Epithelial cell of proximal tubule (primary cell): Measurements from ENCODE around the gene PRR36. TPM values are rescaled to one million over a fixed set of nuclear protein-coding genes. Genes with fewer than 3 reads are reported as not detected.
A peak's percentile ranks its signal among the peaks of the same experiment; 100 is the strongest.

Experiments used
- DNase-seq: peaks from one replicate; pipeline ENCODE4 v3.0.0-alpha.2; 2011; ENCODE audit warnings: low read depth
- H3K4me3 ChIP-seq: 2 replicates; pipeline ENCODE4 v1.5.1; 2011; ENCODE audit warnings: low read depth, mild to moderate bottlenecking, low read length
- total RNA-seq: library from RNA; depleted of rRNA; stranded (reverse); fragments of >200 nt; gene quantifications from 2 replicates; pipeline ENCODE4 v1.2.3, GENCODE V29; 2015
- TF ChIP-seq, protein P1 (sequence below): conservative IDR thresholded peaks from 2 replicates; pipeline ENCODE4 v1.5.1; 2012; ENCODE audit warnings: low read depth, mild to moderate bottlenecking, low read length

Gene PRR36
- total RNA-seq, 1 donor from 2014 or later = 0.81 TPM

DNA sequence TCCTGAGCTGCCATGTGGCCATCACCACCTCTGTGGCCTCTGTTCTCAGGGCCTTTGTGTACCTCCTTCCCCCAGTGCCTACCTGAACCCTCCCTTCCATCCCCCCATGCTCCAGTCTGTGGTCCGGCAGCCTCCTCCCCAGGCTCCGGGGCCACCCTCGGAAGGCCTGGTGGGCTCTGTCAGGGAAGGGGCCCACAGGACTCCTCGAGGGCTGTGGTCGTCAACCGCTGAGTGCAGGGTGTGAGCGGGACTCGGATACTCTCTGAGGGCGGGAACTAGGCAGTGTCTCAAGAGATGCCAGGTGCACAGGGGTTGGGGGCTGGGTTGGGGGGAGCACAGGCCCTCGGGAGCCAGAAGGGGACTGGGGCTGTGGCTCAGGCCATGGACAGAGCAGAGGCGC lies 33.4 kb upstream of the PRR36 start:
- H3K4me3 ChIP-seq = no peak overlapping the region
- DNase-seq = no peak
- TF ChIP-seq, protein P1, sequence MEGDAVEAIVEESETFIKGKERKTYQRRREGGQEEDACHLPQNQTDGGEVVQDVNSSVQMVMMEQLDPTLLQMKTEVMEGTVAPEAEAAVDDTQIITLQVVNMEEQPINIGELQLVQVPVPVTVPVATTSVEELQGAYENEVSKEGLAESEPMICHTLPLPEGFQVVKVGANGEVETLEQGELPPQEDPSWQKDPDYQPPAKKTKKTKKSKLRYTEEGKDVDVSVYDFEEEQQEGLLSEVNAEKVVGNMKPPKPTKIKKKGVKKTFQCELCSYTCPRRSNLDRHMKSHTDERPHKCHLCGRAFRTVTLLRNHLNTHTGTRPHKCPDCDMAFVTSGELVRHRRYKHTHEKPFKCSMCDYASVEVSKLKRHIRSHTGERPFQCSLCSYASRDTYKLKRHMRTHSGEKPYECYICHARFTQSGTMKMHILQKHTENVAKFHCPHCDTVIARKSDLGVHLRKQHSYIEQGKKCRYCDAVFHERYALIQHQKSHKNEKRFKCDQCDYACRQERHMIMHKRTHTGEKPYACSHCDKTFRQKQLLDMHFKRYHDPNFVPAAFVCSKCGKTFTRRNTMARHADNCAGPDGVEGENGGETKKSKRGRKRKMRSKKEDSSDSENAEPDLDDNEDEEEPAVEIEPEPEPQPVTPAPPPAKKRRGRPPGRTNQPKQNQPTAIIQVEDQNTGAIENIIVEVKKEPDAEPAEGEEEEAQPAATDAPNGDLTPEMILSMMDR = no peak

DNA sequence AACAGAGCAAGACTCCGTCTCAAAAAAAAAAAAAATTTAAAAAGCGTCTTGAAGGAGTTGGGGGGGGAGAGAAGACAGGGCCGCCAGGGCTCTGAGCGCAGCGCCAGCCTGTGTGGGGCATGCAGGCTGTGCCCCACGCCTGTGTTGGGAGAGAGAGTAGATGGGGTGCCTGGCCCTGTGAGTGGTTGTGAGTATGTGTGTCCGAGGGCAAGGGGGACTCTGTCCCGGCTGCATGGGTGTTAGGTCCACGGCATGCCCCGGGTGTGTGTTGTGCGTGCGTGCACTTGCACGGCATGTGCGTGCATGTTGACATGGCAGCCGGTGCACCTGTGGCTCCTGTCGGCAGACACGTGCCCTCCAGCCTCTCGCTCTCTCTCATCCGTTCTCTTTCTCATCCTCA lies 32.9 kb upstream of the PRR36 start:
- TF ChIP-seq, protein P1 = no peak
- no peak overlapping the region for H3K4me3 ChIP-seq
- DNase-seq = no peak

DNA sequence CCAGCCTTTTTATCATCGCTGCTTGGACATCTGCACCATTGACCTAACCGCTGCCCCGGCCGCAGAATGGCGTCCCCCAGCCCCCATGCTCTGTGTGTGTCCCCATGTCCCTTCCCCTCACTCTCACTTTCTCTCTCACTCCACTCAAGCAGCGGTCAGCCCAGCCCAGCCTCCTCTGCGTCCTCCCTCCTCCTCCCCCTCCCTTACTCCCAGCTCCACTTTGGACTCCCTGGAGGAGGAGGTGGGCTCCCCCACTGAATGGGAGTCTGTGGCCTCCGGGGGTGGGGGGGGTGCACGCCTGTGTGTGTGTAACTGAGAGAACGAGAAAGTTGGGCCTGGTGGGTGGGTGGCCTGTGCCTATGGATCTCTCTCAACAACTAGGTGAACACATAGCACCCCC lies 31.7 kb upstream of the PRR36 start:
- TF ChIP-seq, protein P1 = no peak
- no peak for DNase-seq
- no peak overlapping the region for H3K4me3 ChIP-seq

DNA sequence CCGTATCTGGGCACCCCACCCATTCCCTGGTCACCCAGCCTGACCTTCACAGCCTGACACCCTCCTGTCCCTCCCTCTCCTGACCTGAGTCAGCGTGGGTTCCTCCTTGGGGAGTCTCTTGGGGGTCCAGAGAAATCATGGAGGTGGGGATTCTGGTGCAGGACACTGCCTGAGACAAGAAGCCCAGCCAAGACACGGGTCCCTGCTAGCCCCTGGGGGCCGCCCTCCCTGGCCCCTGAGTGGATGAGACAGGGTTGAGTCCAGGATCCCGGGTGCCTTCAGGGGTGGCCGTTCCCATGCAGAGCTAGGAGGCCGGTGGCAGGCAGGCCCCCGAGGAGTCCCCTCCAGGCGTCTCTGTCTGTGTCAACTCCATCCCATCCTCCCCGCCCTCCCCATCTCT lies 31.1 kb upstream of the PRR36 start:
- peak overlapping the region; percentile 94 for H3K4me3 ChIP-seq
- no peak for DNase-seq
- TF ChIP-seq, protein P1 = no peak

DNA sequence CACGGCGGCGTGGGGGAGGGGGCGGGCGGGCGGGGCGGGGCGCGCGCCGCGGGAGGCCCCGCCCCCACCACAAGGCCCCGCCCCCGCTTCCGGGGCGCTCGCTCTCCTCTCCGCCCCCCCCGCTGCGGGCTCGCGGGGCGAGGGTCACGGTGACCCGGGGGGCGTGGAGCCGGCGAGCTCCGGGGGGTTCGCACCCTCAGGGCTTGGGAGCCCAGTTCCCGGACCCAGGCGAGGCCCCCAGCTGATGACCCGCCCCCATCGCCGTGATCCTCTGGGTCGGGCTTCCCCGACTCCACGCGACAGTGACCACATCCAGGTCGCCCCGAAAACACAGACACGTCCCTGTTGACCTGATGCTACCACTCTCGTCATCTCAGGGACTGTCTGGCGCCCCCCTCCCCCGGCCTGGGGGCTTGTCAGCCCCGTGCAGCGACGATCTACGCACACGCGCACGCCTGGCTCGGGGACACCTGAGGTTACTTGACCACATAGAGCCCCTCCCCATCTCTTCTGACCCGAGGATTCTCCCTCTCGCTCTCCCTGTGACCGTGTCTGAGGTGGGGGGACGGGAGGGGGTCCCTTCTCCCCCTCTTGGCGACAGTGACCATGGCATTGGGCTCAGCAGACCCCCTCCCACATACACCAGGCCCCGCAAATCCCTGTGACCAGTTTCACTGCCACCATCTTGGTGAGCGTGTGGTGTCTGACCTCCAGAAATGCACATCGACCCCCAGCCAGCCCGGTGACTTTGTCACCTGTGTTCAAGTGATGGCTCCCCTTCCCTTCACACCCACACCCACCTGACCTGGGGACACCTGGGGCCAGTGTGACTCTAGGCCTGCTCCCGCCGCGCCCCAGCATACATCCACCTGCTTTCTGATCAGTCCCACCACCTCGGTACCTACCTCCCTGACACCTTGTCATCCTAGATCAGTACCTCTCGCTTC lies 30.2 kb upstream of the PRR36 start:
- DNase-seq = no peak
- TF ChIP-seq, protein P1 = no peak
- H3K4me3 ChIP-seq = peak overlapping the region; percentile 94

DNA sequence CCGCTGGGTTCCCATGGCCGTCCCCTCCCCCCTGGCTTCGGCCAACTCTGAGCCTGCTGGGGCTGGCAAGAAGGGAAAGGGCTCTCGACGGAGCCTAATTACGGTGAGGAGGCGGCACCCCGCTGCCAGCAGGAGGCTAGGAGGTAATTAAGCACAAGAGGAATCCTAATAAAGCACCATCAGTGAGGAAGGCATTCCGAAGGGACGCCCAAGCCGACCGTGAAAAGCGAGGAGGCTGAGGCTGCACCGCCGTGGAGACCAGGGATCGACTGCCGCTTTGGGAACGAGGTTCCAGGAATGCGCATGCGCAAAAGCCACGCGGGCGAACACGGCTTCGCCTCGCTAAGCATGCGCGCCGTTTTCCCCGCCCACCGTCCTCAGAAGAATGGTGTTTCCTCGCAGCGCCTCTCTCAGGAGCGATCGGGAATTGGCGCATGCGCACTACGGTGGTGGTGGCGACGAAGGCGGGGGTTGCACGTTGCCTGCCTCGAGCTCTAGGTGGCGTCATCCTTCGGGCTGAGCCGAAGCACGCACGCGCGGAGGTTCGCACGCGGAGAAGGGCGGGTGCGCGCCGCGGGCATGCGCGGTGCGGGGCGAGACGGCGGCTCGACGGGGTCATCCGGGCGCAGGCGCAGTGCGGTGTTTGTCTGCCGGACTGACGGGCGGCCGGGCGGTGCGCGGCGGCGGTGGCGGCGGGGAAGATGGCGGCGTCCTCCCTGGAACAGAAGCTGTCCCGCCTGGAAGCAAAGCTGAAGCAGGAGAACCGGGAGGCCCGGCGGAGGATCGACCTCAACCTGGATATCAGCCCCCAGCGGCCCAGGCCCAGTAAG lies 29.3 kb upstream of the PRR36 start, which contains the start of gene MAP2K7:
TSS of gene MAP2K7 (plus strand) at position 634 of the 830 bp plus-strand sequence. CDS start at position 702, 68 bp downstream.
- DNase-seq = peak; percentile 76
- H3K4me3 ChIP-seq = peak within 1 kb of the TSS; percentile 94
- TF ChIP-seq, protein P1 = peak; percentile 39
